ENCODE results near the gene PDE8B.

The PDE8B gene

GRCh38 chr5:77210091-77210963, at the start of gene PDE8B:
Gene PDE8B, plus strand, starts transcription at chr5:77210680. Its CDS starts 246 bp downstream, at chr5:77210926.
- no peak for DNase-seq (ENCODE audit: low read depth in 2 of 2)

- no peak for DNase-seq (ENCODE audit: low read depth in 2 of 2)
These were observed 47.0 kb upstream of the PDE8B start for GRCh38 chr5:77163453-77163852.

- DNase-seq (ENCODE audit: low read depth in 2 of 2): no peak
These were observed 43.4 kb upstream of the PDE8B start for GRCh38 chr5:77167063-77167462.

DNA sequence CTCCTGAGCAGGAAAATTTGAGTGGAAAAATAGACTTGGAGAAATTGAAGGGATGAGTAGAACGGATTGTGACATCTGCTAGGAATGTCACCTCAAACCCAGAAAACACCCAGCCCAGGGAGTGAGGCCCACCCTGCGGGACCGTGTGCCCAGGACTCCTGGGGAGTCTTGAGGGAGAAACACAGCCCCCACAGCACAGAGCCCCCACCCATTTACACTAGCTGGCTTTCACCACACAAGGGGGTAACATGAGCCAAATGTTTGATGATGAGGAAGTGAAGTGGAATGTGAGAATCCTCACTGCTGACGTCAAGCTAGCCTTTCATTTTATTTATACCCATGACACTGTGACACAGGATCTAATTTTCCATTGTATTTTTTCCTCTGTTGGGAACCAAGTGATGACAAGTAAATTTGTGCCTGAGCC, 42.8 kb upstream of the PDE8B start:
- no peak for DNase-seq (ENCODE audit: low read depth in 2 of 2)

GRCh38 chr5:77168161-77168878, 42.2 kb upstream of the PDE8B start:
- DNase-seq (ENCODE audit: low read depth in 2 of 2): no peak

DNA sequence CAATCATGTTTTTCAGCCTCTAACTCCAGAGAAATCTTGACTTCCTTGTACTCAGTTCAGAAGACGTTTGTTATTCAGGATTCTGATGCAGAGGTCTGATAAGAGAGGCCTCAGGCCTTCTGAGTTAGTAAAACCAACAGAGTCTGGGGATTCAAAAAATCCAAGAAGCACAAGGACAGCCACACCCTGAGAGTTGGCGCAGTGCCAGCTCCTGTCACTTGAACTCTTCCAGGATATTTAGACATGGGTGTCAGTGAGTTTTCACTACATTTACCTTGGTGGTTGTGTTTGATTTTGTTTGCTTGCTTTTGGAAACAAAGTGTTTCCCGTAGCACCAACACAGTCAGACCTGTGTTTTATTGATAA, 41.6 kb upstream of the PDE8B start:
- DNase-seq (ENCODE audit: low read depth in 2 of 2): no peak

- DNase-seq (ENCODE audit: low read depth in 2 of 2): no peak
These were observed 40.1 kb upstream of the PDE8B start for GRCh38 chr5:77170196-77170890.

DNA sequence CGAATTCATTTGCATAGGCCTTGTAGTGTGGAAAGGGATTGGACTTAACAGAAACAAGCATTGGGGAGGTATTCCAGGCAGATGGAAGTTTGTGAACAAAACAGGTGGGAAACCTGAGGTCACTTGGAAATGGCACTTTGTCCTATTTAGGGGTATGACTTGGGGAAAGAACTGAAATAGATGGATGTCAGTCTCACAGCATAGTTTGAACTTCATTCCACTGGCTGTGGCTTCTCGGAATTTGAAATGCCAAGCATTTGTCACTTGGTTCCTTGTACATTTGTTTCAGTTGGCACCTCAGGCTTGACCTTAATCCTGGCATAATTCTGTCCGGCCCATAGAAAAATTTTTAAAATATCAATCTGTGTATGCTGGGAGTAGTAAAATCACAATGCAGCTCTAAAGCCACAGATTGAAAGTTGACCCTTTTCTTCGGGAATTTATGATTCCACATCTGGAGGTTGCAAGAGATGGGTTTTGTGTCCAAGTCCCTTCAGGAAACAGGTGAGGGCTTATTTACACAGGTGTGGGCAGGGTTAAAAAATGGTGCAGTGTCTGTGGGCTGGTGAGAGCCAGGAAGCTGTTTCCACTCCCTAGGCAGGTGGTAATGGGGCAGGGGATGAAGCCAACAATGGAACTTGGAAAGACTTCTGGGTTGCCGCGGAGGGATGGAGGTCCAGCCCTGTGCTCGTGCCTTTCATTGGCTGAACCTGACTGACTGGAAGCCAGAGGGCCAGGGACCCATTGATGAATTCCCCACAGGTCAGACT, 39.2 kb upstream of the PDE8B start:
- DNase-seq (ENCODE audit: low read depth in 2 of 2): no peak

- DNase-seq (ENCODE audit: low read depth in 2 of 2): no peak
These were observed 37.7 kb upstream of the PDE8B start for GRCh38 chr5:77172713-77173328.

GRCh38 chr5:77174526-77174925, 36.0 kb upstream of the PDE8B start:
- DNase-seq (ENCODE audit: low read depth in 2 of 2): no peak

GRCh38 chr5:77175231-77175630, 35.2 kb upstream of the PDE8B start:
- DNase-seq (ENCODE audit: low read depth in 2 of 2): no peak

- no peak for DNase-seq (ENCODE audit: low read depth in 2 of 2)
These were observed 34.1 kb upstream of the PDE8B start for GRCh38 chr5:77176429-77176828.

GRCh38 chr5:77177576-77177975, 32.9 kb upstream of the PDE8B start:
- DNase-seq (ENCODE audit: low read depth in 2 of 2): no peak

DNA sequence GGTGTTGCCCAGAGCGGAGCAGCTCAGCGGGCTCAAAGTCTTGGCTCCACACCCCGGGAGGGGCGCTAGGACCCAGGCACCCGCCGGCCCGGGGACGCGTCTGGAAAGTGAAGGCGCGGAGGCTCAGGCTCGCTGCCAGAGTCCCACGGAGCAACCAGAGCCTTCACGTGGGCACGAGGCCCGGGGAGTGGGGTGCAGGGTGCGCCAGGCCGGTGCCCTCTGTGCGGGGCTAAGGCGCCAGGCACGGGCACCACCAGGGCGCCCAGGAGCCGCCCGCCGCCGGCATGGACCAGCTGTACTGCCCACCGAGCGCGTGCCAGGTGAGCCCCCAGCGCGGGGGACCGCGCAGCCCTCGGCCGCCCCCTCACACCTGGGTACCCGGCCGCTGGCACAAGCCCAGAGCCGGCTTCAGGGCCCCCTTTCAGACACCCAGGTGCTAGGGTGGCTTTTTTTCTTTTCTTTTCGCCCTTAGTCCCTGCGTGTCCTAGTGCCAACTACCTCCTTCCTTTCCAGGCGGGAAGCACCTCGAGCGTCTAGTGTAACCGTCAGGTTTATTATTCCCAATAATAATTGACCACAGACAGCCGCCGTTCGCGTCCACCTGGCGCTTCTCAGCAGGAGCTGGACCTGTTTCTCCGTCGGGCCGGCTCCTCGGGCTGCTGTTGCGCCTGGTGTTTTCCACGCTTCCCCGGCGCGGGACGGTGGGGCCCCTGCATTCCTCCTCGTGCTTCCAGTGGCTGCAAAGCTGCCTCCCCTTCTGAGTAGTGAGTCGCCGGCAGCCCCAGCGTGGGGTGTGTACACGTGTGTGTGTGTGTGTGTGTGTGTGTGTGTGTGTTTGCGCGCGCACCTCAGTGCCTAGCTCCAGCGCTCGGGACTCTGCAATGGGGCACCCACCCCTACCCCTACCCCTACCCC, 30.1 kb upstream of the PDE8B start:
- DNase-seq (ENCODE audit: low read depth in 2 of 2): no peak

DNA sequence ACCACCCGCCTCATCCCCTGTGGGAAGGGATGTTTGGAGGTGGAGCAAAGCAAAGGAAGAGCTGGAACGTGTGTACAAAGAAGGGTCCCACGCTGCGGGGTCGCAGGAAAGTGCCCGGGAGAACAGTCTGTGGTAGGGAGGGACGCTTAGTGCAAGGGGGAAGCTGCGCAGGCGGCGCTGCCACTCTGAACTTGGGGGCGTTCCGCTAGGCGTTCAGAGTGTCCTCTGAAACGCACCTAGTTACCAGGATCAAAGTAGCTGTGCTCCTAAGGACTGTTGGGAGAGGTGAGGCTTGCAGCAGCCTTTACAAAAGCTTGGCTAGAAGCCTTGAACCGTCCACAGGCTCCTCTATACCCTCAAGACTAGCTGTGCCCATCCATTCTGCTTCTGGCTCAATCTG, 29.3 kb upstream of the PDE8B start:
- no peak for DNase-seq (ENCODE audit: low read depth in 2 of 2)

GRCh38 chr5:77181596-77182304, 28.7 kb upstream of the PDE8B start:
- DNase-seq (ENCODE audit: low read depth in 2 of 2): no peak

- DNase-seq (ENCODE audit: low read depth in 2 of 2): no peak
These were observed 28.1 kb upstream of the PDE8B start for GRCh38 chr5:77182367-77182766.

GRCh38 chr5:77186652-77187370, 23.7 kb upstream of the PDE8B start:
- DNase-seq (ENCODE audit: low read depth in 2 of 2): no peak

- no peak for DNase-seq (ENCODE audit: low read depth in 2 of 2)
These were observed 21.1 kb upstream of the PDE8B start for GRCh38 chr5:77189421-77189820.
